Peyer's patch (tissue), 4 donors: ENCODE measurements around the gene SSR2.

Source experiments
- CTCF ChIP-seq, 6 experiments: fragments of 450-650 bp in 4 of 6; fragments of 200-600 bp in 2 of 6; sonication (generic) in 1 of 6; IDR thresholded peaks; one replicate each; pipeline ENCODE4 v1.5.1; 2017 to 2019; ENCODE audit warnings: antibody characterized with exemption in 6 of 6, mild to moderate bottlenecking in 3 of 6, moderate library complexity in 1 of 6
- POLR2A ChIP-seq, 2 donors: fragments of 450-650 bp; IDR thresholded peaks; one replicate each; pipeline ENCODE4 v1.5.1; 2017; ENCODE audit warnings: antibody characterized with exemption in 2 of 2, mild to moderate bottlenecking in 2 of 2, moderate library complexity in 2 of 2

DNA sequence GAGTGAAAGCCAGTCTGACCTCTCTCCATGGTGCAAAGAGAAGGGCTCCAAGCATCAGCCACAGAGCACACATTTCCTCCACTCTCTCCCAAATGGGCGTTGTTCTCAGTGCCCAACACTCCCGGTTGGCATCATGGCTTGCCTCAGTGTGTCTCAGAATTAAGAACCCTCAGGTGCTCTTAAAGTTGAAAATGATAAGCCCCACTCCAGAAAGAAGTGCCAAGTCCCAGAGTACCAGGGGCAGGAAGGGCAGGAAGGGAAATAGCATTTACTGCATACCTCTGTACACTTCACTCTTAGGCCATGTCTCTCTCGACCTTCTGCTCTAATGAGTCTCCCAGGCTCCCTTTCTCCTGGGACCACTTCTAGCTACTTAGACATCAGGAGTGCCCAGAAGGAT is 27.2 kb downstream of the SSR2 start:
- TF ChIP-seq CTCF (IDR thresholded peaks at IDR 0.05) (no peak), POLR2A (IDR thresholded peaks at IDR 0.05) (no peak)
